Glutamatergic neuron (in vitro differentiated cells): ENCODE results near the gene ECSIT. TPM values are rescaled to one million over a fixed set of nuclear protein-coding genes. Genes with fewer than 3 reads are reported as not detected.

ENCODE experiments used
- DNase-seq: peaks from one replicate; pipeline ENCODE4 v3.0.0; 2022
- H3K27ac Mint-ChIP-seq: one replicate; pipeline ENCODE4 v1.8.0; 2020; ENCODE audit warnings: mild to moderate bottlenecking, mixed read lengths, inconsistent platforms; ENCODE audit not compliant: unreplicated experiment
- H3K27me3 Mint-ChIP-seq: one replicate; pipeline ENCODE4 v1.8.0; 2020; ENCODE audit warnings: mild to moderate bottlenecking, moderate library complexity, mixed read lengths, inconsistent platforms; ENCODE audit not compliant: unreplicated experiment
- H3K36me3 Mint-ChIP-seq: one replicate; pipeline ENCODE4 v1.8.0; 2020; ENCODE audit warnings: mild to moderate bottlenecking, mixed read lengths, inconsistent platforms; ENCODE audit not compliant: unreplicated experiment
- H3K4me1 Mint-ChIP-seq: one replicate; pipeline ENCODE4 v1.8.0; 2020; ENCODE audit warnings: mild to moderate bottlenecking, low read depth, mixed read lengths, inconsistent platforms; ENCODE audit not compliant: unreplicated experiment
- H3K4me3 Mint-ChIP-seq: one replicate; pipeline ENCODE4 v1.8.0; 2020; ENCODE audit warnings: mild to moderate bottlenecking, mixed read lengths, inconsistent platforms; ENCODE audit not compliant: unreplicated experiment
- H3K9me3 Mint-ChIP-seq: one replicate; pipeline ENCODE4 v1.8.0; 2020; ENCODE audit warnings: mild to moderate bottlenecking, moderate library complexity, mixed read lengths, inconsistent platforms; ENCODE audit not compliant: unreplicated experiment
- CTCF ChIP-seq: fragments of 200-600 bp; sonication (generic); IDR thresholded peaks from one replicate; pipeline ENCODE4 v1.5.0; 2021; ENCODE audit not compliant: partially characterized antibody, unreplicated experiment
- total RNA-seq: library from RNA; stranded (reverse); fragmentation: NEBNext Ultra II Directional; extraction: Animal tissue kit (Norgen Biotek cat#: 25700); gene quantifications from one replicate; pipeline ENCODE4 v1.2.1, GENCODE V29; 2021; ENCODE audit not compliant: unreplicated experiment

The ECSIT gene
- total RNA-seq, 1 donor from 2014 or later = 43.2 TPM

- Mint-ChIP-seq H3K36me3 (no peaks in the 10 kb centered on the region), H3K27ac (no peak overlapping the region), H3K27me3 (peaks cover 11% of the 10 kb centered on the region), H3K9me3 (peaks cover 10% of the 10 kb centered on the region), H3K4me1 (peaks cover 5% of the 10 kb centered on the region), H3K4me3 (peak overlapping the region; percentile 57)
- no peak for DNase-seq
- TF ChIP-seq CTCF = no peak
Observed at GRCh38 chr19:11506967-11507366, 22.0 kb downstream of the ECSIT start.

- no peaks in the 10 kb centered on the region for H3K36me3 Mint-ChIP-seq
- H3K9me3 Mint-ChIP-seq = peaks cover 10% of the 10 kb centered on the region
- DNase-seq = no peak
- TF ChIP-seq CTCF = no peak
- H3K27me3 Mint-ChIP-seq = peaks cover 11% of the 10 kb centered on the region
- peaks cover 5% of the 10 kb centered on the region for H3K4me1 Mint-ChIP-seq
- peak overlapping the region; percentile 86 for H3K4me3 Mint-ChIP-seq
- peak overlapping the region; percentile 75 for H3K27ac Mint-ChIP-seq
Observed at GRCh38 chr19:11506101-11506555, 22.8 kb downstream of the ECSIT start.

- Mint-ChIP-seq H3K27me3 (peaks cover 11% of the 10 kb centered on the region), H3K4me3 (peak within 1 kb of the TSS; percentile 88), H3K4me1 (peaks cover 5% of the 10 kb centered on the region), H3K9me3 (peaks cover 10% of the 10 kb centered on the region), H3K36me3 (no peaks in the 10 kb centered on the region), H3K27ac (peak within 1 kb of the TSS; percentile 75)
- peak; percentile 94 for DNase-seq
- no peak for TF ChIP-seq CTCF
Observed at GRCh38 chr19:11505504-11506100, 23.3 kb downstream of the ECSIT start, which contains the start of gene ZNF653. ZNF653 (minus strand) TSS chr19:11505839; CDS start chr19:11505786, 53 bp downstream.

- peaks cover 5% of the 10 kb centered on the region for H3K4me1 Mint-ChIP-seq
- H3K27ac Mint-ChIP-seq = peak overlapping the region; percentile 52
- no peaks in the 10 kb centered on the region for H3K36me3 Mint-ChIP-seq
- peak; percentile 96 for DNase-seq
- TF ChIP-seq CTCF = no peak
- peaks cover 10% of the 10 kb centered on the region for H3K9me3 Mint-ChIP-seq
- H3K27me3 Mint-ChIP-seq = peaks cover 11% of the 10 kb centered on the region
- peak overlapping the region; percentile 88 for H3K4me3 Mint-ChIP-seq
Observed at GRCh38 chr19:11505032-11505503, 23.9 kb downstream of the ECSIT start.

GRCh38 chr19:11504502-11505031 lies 24.4 kb downstream of the ECSIT start:
- peaks cover 5% of the 10 kb centered on the region for H3K4me1 Mint-ChIP-seq
- H3K36me3 Mint-ChIP-seq = no peaks in the 10 kb centered on the region
- peak overlapping the region; percentile 52 for H3K27ac Mint-ChIP-seq
- H3K4me3 Mint-ChIP-seq = peak overlapping the region; percentile 88
- DNase-seq = no peak
- peaks cover 11% of the 10 kb centered on the region for H3K27me3 Mint-ChIP-seq
- H3K9me3 Mint-ChIP-seq = peaks cover 10% of the 10 kb centered on the region
- TF ChIP-seq CTCF = no peak
